Measurements from ENCODE around the gene MMRN2.
"Not testable (repeated sequence)": the region's sequence is repeated elsewhere in the genome, so short reads cannot be mapped to it uniquely, and the experiment has no call there.

MMRN2 gene

DNA sequence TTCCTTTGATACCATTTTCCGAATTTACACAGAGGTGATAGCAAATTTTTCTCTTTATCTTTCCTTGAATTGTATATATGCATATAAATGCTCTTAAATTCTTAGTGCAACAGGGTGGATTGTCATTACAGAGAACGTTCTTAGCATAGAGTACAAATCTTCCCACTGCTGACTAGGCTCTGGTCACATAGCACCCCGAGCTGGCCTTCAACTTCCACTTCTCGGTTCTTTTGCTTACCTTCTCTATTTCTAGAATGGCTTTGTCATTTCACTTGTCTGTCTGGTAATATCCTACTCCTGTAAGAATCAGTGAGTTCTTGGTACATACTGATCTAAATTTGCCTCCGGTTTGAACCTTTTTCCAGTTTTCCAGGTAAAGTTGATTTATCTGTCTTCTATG is 24.3 kb upstream of the MMRN2 start:
- DNase-seq (ENCODE audit: low read depth), result no peak
- H3K4me3 ChIP-seq (ENCODE audit: low read depth, low read length), result no peak overlapping the region
- TF ChIP-seq, protein P1, sequence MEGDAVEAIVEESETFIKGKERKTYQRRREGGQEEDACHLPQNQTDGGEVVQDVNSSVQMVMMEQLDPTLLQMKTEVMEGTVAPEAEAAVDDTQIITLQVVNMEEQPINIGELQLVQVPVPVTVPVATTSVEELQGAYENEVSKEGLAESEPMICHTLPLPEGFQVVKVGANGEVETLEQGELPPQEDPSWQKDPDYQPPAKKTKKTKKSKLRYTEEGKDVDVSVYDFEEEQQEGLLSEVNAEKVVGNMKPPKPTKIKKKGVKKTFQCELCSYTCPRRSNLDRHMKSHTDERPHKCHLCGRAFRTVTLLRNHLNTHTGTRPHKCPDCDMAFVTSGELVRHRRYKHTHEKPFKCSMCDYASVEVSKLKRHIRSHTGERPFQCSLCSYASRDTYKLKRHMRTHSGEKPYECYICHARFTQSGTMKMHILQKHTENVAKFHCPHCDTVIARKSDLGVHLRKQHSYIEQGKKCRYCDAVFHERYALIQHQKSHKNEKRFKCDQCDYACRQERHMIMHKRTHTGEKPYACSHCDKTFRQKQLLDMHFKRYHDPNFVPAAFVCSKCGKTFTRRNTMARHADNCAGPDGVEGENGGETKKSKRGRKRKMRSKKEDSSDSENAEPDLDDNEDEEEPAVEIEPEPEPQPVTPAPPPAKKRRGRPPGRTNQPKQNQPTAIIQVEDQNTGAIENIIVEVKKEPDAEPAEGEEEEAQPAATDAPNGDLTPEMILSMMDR (IDR thresholded peaks at IDR 0.05; ENCODE audit: insufficient read depth, low read depth, low read length, missing control alignments), result no peak

- not testable (repeated sequence) for H3K4me3 ChIP-seq (ENCODE audit: low read depth, low read length); DNase-seq (ENCODE audit: low read depth)
Observed at GRCh38 chr10:86981020-86981419, 23.6 kb upstream of the MMRN2 start.

GRCh38 chr10:86979977-86980448 is 22.6 kb upstream of the MMRN2 start:
- TF ChIP-seq, protein P1 (IDR thresholded peaks at IDR 0.05; ENCODE audit: insufficient read depth, low read depth, low read length, missing control alignments), result no peak
- no peak overlapping the region for H3K4me3 ChIP-seq (ENCODE audit: low read depth, low read length)
- no peak for DNase-seq (ENCODE audit: low read depth)

DNA sequence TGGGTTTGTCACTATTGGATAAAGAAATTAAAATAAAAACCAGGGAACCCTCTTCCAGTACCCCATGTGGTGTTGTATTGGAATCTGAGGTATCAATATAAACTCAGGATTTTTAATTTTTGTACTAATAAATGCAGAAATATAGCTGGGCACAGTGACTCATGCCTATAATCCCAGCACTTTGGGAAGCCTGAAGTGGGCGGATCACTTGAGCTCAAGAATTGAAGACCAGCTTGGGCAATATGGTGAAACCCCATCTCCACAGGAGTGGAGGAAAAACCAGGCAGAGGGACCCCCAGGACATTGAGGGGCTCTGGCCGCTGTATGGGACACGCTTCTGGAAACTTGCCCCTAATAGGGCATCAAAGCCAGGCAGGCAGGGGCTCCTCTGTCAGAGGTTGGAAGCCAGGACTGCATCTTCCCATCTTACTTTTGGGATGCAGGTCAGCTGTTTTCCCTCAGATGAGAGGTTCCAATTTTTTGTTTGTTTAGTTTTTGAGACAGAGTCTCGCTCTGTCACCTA is 21.9 kb upstream of the MMRN2 start:
- TF ChIP-seq, protein P1 (IDR thresholded peaks at IDR 0.05; ENCODE audit: insufficient read depth, low read depth, low read length, missing control alignments), result no peak
- no peak for DNase-seq (ENCODE audit: low read depth)

DNA sequence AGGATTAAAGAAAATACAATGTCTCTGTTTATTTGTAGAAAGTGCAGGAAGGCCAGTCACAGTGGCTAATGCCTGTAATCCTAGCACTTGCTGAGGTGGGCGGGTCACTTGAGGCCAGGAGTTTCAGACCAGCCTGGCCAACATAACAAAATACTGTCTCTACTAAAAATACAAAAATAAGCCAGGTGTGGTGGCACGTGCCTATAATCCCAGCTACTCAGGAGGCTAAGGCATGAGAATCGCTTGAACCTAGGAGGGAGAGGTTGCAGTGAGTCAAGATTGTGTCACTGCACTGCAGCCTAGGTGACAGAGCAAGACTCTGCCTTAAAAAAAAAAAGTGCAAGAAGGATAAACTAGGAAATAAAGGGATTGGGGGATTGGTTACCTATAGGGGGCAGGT is 21.0 kb upstream of the MMRN2 start:
- not testable (repeated sequence) for H3K4me3 ChIP-seq (ENCODE audit: low read depth, low read length); DNase-seq (ENCODE audit: low read depth)

More for the DNA sequence above, 21.9 kb upstream of the MMRN2 start:
- no peak overlapping the region for H3K4me3 ChIP-seq (ENCODE audit: low read depth, low read length)

GRCh38 chr10:86976362-86977056 is 19.1 kb upstream of the MMRN2 start:
- no peak overlapping the region for H3K4me3 ChIP-seq (ENCODE audit: low read depth, low read length)

DNA sequence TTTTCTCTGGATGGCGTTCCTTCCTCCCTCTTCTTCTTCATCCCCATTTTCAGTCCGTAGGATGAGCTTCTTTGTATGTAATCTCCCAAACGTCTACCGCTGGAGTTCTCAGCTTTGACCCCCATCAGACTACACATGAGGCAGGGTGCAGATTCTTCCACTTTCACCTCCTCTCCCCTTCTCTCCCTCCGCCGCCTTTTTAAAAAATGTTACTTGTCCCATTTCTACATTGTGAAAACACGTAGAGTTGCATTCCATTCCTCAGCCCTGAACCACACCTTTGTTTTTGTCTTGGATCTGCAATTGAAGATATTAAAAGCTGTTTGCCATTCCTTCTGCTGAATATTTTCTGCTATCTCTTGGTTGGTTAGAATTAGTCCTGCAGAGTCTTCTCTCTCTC is 17.1 kb upstream of the MMRN2 start:
- no peak overlapping the region for H3K4me3 ChIP-seq (ENCODE audit: low read depth, low read length)
- TF ChIP-seq, protein P1 (IDR thresholded peaks at IDR 0.05; ENCODE audit: insufficient read depth, low read depth, low read length, missing control alignments), result no peak
- DNase-seq (ENCODE audit: low read depth), result no peak

More at GRCh38 chr10:86976362-86977056, 19.1 kb upstream of the MMRN2 start:
- DNase-seq (ENCODE audit: low read depth), result no peak
- TF ChIP-seq, protein P1 (IDR thresholded peaks at IDR 0.05; ENCODE audit: insufficient read depth, low read depth, low read length, missing control alignments), result no peak

Data from GM12865 (cell line).